Measurements from ENCODE around the gene TDRD10. TPM values are rescaled to one million over a fixed set of nuclear protein-coding genes. Genes with fewer than 3 reads are reported as not detected.

The TDRD10 gene
- total RNA-seq, 1 donor from 2014 or later, result not detected

DNA sequence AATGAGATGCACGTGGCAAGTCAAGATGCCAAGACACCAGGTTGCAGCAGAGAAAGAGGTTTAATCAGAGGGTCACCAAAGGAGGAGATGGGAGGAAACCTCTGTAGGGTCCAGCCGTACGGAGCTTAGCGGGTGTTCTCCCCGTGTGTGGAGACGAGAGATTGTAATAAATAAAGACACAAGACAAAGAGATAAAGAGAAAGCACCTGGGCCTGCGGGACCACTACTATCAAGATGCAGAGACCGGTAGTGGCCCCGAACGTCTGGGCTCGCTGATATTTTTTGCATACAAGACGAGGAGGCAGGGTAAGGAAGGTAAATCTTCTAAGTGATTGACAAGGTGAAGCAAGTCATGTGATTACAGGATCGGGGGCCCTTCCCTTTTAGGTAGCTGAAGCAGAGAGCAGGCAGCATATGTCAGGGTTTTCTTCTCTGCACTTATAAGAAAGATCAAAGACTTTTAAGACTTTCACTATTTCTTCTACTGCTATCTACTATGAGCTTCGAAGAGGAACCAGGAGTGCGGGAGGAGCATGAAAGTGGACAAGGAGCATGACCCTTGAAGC lies 41.2 kb upstream of the TDRD10 start:
- TF ChIP-seq, protein P1, sequence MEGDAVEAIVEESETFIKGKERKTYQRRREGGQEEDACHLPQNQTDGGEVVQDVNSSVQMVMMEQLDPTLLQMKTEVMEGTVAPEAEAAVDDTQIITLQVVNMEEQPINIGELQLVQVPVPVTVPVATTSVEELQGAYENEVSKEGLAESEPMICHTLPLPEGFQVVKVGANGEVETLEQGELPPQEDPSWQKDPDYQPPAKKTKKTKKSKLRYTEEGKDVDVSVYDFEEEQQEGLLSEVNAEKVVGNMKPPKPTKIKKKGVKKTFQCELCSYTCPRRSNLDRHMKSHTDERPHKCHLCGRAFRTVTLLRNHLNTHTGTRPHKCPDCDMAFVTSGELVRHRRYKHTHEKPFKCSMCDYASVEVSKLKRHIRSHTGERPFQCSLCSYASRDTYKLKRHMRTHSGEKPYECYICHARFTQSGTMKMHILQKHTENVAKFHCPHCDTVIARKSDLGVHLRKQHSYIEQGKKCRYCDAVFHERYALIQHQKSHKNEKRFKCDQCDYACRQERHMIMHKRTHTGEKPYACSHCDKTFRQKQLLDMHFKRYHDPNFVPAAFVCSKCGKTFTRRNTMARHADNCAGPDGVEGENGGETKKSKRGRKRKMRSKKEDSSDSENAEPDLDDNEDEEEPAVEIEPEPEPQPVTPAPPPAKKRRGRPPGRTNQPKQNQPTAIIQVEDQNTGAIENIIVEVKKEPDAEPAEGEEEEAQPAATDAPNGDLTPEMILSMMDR (conservative IDR thresholded peaks at IDR 0.05; ENCODE audit: low read depth, low read length), result no peak
- no peak for DNase-seq (ENCODE audit: low read depth)

DNA sequence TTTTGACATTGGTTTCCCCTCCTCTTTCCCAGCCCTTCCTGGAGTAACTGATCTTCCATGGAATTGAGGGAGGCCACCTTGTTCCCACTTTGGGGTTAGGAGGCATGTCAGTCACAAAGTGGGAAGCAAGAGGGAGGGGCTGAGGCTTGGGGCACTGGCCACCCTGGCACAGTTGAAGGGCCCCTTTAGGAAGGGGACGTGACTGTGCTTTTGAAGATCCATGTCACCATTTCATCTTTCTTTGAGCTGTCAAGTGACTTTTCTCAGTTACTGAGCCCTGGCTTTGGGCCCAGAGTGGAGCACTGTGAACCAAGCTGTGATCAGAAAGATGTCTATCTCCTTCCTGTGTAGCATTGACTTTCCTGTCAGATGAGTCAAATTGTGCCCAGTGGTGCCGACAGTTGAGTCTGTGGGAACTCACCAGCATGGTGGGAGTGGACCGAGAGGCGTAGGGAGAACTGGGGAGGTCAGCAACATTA lies 38.5 kb upstream of the TDRD10 start:
- DNase-seq (ENCODE audit: low read depth), result no peak
- TF ChIP-seq, protein P1 (conservative IDR thresholded peaks at IDR 0.05; ENCODE audit: low read depth, low read length), result no peak
- no peak overlapping the region for H3K4me3 ChIP-seq (ENCODE audit: low read depth, low read length)

More for the DNA sequence above, 41.2 kb upstream of the TDRD10 start:
- no peak overlapping the region for H3K4me3 ChIP-seq (ENCODE audit: low read depth, low read length)

DNA sequence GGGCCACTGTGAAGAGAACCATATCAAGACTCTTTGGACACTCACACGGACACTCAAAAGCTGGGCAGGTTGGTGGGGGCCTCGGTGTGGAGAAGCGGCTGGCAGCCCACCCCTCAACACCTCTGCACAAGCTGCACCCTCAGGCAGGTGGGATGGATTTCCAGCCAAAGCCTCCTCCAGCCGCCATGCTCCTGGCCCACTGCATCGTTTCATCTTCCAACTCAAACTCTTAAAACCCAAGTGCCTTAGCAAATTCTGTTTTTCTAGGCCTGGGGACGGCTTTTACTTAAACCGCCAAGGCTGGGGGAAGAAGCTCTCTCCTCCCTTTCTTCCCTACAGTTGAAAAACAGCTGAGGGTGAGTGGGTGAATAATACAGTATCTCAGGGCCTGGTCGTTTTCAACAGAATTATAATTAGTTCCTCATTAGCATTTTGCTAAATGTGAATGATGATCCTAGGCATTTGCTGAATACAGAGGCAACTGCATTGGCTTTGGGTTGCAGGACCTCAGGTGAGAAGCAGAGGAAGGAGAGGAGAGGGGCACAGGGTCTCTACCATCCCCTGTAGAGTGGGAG lies 36.3 kb upstream of the TDRD10 start:
- no peak for DNase-seq (ENCODE audit: low read depth)
- TF ChIP-seq, protein P1 (conservative IDR thresholded peaks at IDR 0.05; ENCODE audit: low read depth, low read length), result no peak
- no peak overlapping the region for H3K4me3 ChIP-seq (ENCODE audit: low read depth, low read length)

DNA sequence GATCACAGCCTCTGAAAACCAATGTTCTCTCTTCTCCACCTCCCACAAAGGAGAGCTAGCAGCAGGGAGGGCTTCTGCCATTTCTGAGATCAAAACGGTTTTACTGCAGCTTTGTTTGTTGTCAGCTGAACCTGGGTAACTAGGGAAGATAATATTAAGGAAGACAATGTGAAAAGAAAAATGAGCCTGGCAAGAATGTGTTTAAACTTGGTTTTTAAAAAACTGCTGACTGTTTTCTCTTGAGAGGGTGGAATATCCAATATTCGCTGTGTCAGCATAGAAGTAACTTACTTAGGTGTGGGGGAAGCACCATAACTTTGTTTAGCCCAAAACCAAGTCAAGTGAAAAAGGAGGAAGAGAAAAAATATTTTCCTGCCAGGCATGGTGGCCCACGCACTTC lies 35.8 kb upstream of the TDRD10 start:
- TF ChIP-seq, protein P1 (conservative IDR thresholded peaks at IDR 0.05; ENCODE audit: low read depth, low read length), result no peak
- DNase-seq (ENCODE audit: low read depth), result no peak
- H3K4me3 ChIP-seq (ENCODE audit: low read depth, low read length), result no peak overlapping the region

DNA sequence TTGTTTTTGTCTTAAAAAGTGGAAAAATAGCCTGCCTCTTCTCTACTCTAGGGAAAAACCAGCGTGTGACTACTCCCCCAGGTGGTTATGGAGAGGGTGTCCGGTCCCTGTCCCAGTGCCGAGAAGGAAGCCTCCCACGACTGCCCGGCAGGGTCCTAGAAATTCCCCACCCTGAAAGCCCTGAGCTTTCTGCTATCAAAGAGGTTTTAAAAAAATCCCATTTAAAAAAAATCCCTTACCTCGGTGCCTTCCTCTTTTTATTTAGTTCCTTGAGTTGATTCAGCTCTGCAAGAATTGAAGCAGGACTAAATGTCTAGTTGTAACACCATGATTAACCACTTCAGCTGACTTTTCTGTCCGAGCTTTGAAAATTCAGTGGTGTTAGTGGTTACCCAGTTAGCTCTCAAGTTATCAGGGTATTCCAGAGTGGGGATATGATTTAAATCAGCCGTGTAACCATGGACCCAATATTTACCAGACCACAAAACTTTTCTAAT lies 35.0 kb upstream of the TDRD10 start:
- no peak overlapping the region for H3K4me3 ChIP-seq (ENCODE audit: low read depth, low read length)
- TF ChIP-seq, protein P1 (conservative IDR thresholded peaks at IDR 0.05; ENCODE audit: low read depth, low read length), result no peak
- DNase-seq (ENCODE audit: low read depth), result no peak

DNA sequence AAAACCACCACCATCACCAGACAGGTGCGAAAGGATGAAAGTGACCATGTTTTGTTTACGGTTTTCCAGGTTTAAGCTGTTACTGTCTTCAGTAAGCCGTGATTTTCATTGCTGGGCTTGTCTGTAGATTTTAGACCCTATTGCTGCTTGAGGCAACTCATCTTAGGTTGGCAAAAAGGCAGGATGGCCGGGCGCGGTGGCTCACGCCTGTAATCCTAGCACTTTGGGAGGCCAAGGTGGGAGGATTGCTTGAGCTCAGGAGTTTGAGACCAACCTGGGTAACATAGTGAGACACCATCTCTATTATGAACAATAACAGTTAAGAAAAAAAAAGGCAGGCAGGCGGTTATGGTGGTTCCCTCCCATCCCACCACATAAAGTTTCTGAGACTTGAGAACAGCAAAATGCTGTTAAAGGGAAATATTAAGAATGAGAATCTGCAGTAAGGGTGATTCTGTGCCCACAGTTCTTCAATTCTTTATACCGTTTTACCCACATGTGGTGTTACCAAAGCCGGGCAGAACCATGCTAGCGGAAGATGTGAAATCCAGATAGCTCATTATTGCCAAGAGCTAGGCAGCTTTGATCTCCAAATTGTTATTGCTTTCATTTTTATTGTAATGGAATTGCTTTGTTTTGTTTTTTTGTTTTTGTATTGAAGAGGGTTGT lies 34.5 kb upstream of the TDRD10 start:
- no peak for DNase-seq (ENCODE audit: low read depth)
- H3K4me3 ChIP-seq (ENCODE audit: low read depth, low read length), result no peak overlapping the region
- TF ChIP-seq, protein P1 (conservative IDR thresholded peaks at IDR 0.05; ENCODE audit: low read depth, low read length), result no peak

All from epithelial cell of proximal tubule (primary cell).